Fibroblast of the aortic adventitia (primary cell): ENCODE data around the gene SPACA7. TPM values are rescaled to one million over a fixed set of nuclear protein-coding genes. Genes with fewer than 3 reads are reported as not detected.

Experiments
- DNase-seq: peaks from one replicate; pipeline ENCODE4 v3.0.0-alpha.2; 2010; ENCODE audit warnings: low read depth
- H3K4me3 ChIP-seq: 2 replicates; pipeline ENCODE4 v1.5.1; 2011; ENCODE audit warnings: low read depth, mild to moderate bottlenecking, control low read depth, low read length, moderate library complexity
- CTCF ChIP-seq: IDR thresholded peaks from 2 replicates; pipeline ENCODE4 v1.5.1; 2011; ENCODE audit warnings: mild to moderate bottlenecking, low read length, control low read depth, inconsistent platforms; ENCODE audit not compliant: insufficient read depth
- total RNA-seq: library from RNA; depleted of rRNA; stranded (reverse); fragments of >200 nt; gene quantifications from 2 replicates; pipeline ENCODE4 v1.2.3, GENCODE V29; 2012; ENCODE audit warnings: low replicate concordance

Gene SPACA7
- total RNA-seq, 1 donor = not detected

- TF ChIP-seq CTCF = no peak
- no peak for DNase-seq
- no peak overlapping the region for H3K4me3 ChIP-seq
These were observed 27.4 kb upstream of the SPACA7 start for GRCh38 chr13:112348642-112349345.

- no peak for TF ChIP-seq CTCF
- H3K4me3 ChIP-seq = no peak overlapping the region
- no peak for DNase-seq
These were observed 26.5 kb upstream of the SPACA7 start for GRCh38 chr13:112349681-112350080.

GRCh38 chr13:112350300-112350699 is 25.9 kb upstream of the SPACA7 start:
- no peak overlapping the region for H3K4me3 ChIP-seq
- no peak for TF ChIP-seq CTCF
- DNase-seq = no peak

GRCh38 chr13:112351825-112352224 is 24.3 kb upstream of the SPACA7 start:
- no peak for TF ChIP-seq CTCF

GRCh38 chr13:112353856-112354255 is 22.3 kb upstream of the SPACA7 start:
- DNase-seq = no peak
- no peak for TF ChIP-seq CTCF
- no peak overlapping the region for H3K4me3 ChIP-seq

More at GRCh38 chr13:112351825-112352224, 24.3 kb upstream of the SPACA7 start:
- DNase-seq = no peak
- H3K4me3 ChIP-seq = no peak overlapping the region

GRCh38 chr13:112354330-112355273 is 21.6 kb upstream of the SPACA7 start:
- H3K4me3 ChIP-seq = no peak overlapping the region
- no peak for TF ChIP-seq CTCF
- no peak for DNase-seq
